Measurements from ENCODE around the gene CRYGB. TPM values are rescaled to one million over a fixed set of nuclear protein-coding genes. Genes with fewer than 3 reads are reported as not detected.

Gene CRYGB
- total RNA-seq, 1 donor from 2014 or later = not detected

DNA sequence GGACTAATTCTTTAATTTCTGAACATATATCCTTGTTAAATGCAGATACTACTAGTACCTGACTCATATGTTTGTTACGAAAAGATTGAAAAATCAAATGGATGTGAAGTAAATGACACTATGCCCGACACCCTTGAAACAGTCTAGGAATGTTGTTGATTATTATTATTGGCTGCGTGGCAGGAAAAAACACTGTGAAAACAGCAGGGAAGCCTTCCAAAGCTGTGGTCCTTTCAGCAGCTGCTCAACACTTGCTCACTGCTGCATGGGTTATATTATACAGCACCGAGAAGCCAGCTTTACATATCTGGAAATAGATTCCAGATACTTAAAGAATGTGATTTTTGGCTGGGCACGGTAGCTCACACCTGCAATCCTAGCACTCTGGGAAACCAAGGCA, 48.2 kb downstream of the CRYGB start:
- no peak for DNase-seq
- H3K4me1 ChIP-seq = peaks cover 14% of the 10 kb centered on the region

GRCh38 chr2:208097313-208097712, 48.6 kb downstream of the CRYGB start:
- Histone ChIP-seq H3K4me1 (peaks cover 14% of the 10 kb centered on the region), H3K9me3 (replicated peaks) (no peaks in the 10 kb centered on the region), H3K27me3 (ENCODE audit: low read depth) (no peaks in the 10 kb centered on the region), H3K27ac (replicated peaks) (no peak overlapping the region), H3K4me3 (no peak overlapping the region), H3K36me3 (no peaks in the 10 kb centered on the region)
- TF ChIP-seq, protein P1, sequence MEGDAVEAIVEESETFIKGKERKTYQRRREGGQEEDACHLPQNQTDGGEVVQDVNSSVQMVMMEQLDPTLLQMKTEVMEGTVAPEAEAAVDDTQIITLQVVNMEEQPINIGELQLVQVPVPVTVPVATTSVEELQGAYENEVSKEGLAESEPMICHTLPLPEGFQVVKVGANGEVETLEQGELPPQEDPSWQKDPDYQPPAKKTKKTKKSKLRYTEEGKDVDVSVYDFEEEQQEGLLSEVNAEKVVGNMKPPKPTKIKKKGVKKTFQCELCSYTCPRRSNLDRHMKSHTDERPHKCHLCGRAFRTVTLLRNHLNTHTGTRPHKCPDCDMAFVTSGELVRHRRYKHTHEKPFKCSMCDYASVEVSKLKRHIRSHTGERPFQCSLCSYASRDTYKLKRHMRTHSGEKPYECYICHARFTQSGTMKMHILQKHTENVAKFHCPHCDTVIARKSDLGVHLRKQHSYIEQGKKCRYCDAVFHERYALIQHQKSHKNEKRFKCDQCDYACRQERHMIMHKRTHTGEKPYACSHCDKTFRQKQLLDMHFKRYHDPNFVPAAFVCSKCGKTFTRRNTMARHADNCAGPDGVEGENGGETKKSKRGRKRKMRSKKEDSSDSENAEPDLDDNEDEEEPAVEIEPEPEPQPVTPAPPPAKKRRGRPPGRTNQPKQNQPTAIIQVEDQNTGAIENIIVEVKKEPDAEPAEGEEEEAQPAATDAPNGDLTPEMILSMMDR (IDR thresholded peaks at IDR 0.05; ENCODE audit: borderline replicate concordance) = no peak
- intact Hi-C loops (cut with micrococcal nuclease) = no loop called here
- DNase-seq = no peak

More for the DNA sequence above, 48.2 kb downstream of the CRYGB start:
- TF ChIP-seq, protein P1 (IDR thresholded peaks at IDR 0.05; ENCODE audit: borderline replicate concordance) = no peak
- no peaks in the 10 kb centered on the region for H3K27me3 ChIP-seq (ENCODE audit: low read depth)
- H3K4me3 ChIP-seq = no peak overlapping the region
- intact Hi-C loops (cut with micrococcal nuclease) = no loop called here
- H3K27ac ChIP-seq (replicated peaks) = no peak overlapping the region
- no peaks in the 10 kb centered on the region for H3K9me3 ChIP-seq (replicated peaks)
- H3K36me3 ChIP-seq = no peaks in the 10 kb centered on the region

GRCh38 chr2:208096080-208096479, 49.9 kb downstream of the CRYGB start:
- TF ChIP-seq, protein P1 (IDR thresholded peaks at IDR 0.05; ENCODE audit: borderline replicate concordance) = no peak
- Histone ChIP-seq H3K9me3 (replicated peaks) (no peaks in the 10 kb centered on the region), H3K27me3 (ENCODE audit: low read depth) (no peaks in the 10 kb centered on the region), H3K4me3 (no peak overlapping the region), H3K36me3 (no peaks in the 10 kb centered on the region), H3K27ac (replicated peaks) (no peak overlapping the region), H3K4me1 (peaks cover 14% of the 10 kb centered on the region)
- no peak for DNase-seq
- intact Hi-C loops (cut with micrococcal nuclease) = no loop called here

DNA sequence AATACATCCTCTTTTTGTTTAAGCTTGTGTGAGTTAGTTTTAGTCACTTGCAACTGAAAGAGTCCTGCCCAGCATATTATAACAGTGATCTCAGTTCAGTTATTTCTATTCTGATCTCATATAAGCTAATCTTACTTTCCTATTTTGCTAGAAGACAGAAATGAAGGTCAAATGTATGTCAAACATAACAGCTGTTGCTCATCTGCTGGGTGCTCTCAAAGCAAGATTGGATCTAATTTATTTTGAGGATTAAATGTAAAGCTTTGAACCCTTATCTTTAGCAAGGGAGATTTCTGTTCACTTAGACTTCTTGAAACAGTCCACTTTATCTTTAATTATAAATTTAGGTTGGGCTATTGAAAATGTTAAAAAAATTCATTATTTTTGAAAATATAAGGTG, 52.8 kb downstream of the CRYGB start:
- no peak for DNase-seq
- no peaks in the 10 kb centered on the region for H3K27me3 ChIP-seq (ENCODE audit: low read depth)
- TF ChIP-seq, protein P1 (IDR thresholded peaks at IDR 0.05; ENCODE audit: borderline replicate concordance) = no peak
- peaks cover 11% of the 10 kb centered on the region for H3K4me1 ChIP-seq
- H3K27ac ChIP-seq (replicated peaks) = no peak overlapping the region
- intact Hi-C loops (cut with micrococcal nuclease) = no loop called here
- H3K36me3 ChIP-seq = no peaks in the 10 kb centered on the region
- H3K4me3 ChIP-seq = no peak overlapping the region
- peaks cover 9% of the 10 kb centered on the region for H3K9me3 ChIP-seq (replicated peaks)

Other genes starting within 250 kb of the CRYGB start
- 12.9 TPM for gene PLEKHM3, start 120.6 kb downstream of the CRYGB start, total RNA-seq
- gene CRYGD, start 21.6 kb downstream of the CRYGB start, total RNA-seq = not detected
- not detected for gene CRYGC, start 16.3 kb downstream of the CRYGB start, total RNA-seq
- not detected for gene CRYGA, start 17.4 kb upstream of the CRYGB start, total RNA-seq
- not detected for gene C2orf80, start 43.9 kb upstream of the CRYGB start, total RNA-seq
- gene IDH1, start 108.9 kb upstream of the CRYGB start, total RNA-seq = 38.4 TPM
- 13.9 TPM for gene PIKFYVE, start 120.1 kb upstream of the CRYGB start, total RNA-seq